GM21619 (cell line): ENCODE results near the gene CDKN2AIPNL.
"Not testable (repeated sequence)": the region's sequence is repeated elsewhere in the genome, so short reads cannot be mapped to it uniquely, and the experiment has no call there.

ENCODE experiments used
- ATAC-seq: cut with Tn5 transposase; IDR thresholded peaks from one replicate; pipeline ENCODE4 v1.9.1; 2021; ENCODE audit not compliant: unreplicated experiment

Gene CDKN2AIPNL

DNA sequence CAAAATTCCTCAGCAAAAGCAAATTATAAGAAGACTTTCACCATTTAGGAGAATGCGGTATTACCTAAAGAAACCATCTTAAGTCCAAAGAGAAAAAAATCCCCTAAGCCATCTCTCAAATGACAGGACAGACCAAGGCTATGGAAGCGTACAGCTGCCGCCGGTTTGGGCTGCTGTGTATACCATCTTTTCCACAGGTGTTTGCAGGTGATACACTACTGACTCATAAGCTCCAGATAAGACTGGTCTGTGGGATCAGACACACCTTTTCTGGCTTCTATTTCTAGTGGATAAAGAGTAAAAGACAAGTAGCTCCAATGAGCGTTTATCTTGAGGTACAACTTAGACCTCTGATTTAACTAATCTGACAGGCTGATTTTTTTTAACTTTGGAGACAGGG lies 7.7 kb downstream of the CDKN2AIPNL start:
- ATAC-seq = no peak

DNA sequence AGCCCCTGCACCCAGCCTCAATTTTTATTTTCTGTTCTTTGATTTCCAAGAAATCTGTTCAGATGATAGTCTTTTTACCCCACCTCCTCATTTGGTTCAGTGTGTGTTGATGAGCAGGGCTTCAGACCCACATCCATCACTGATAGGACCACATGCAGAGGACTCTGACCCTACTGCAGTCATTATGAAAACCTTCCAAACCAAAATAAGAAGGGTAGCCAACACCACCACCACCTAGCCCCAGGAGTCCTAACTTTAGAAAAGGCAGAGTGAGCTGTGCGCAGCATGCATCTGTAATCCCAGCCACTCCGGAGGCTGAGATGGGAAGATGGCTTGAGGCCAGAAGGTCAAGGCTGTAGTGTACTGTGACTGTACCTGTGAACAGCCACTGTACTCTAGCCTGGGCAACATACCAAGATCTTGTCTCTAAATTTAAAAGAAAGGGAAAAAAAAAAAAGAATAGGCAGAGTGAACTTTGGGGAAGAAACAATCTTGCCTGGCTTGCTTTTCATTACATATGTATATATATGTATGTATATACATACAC lies 13.0 kb downstream of the CDKN2AIPNL start:
- ATAC-seq = no peak

DNA sequence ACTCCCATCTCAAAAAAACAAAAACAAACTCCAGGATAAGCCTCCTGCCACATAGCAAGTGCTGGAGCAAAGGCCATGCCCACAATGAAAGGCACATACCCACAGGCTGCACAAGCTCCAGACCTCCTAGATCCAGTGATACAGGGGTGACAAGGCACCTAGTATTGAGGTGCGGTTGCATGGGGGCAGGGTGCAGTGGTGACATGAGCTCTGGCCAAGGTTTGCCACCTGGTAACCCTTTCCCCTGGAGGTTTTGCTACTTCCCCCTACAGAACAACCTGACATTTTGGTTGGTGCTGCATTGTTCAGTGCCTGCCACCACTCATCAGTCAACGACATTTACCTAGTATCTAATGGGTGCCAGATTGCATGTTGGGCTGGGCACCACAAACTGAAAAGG lies 14.5 kb downstream of the CDKN2AIPNL start:
- ATAC-seq = no peak

DNA sequence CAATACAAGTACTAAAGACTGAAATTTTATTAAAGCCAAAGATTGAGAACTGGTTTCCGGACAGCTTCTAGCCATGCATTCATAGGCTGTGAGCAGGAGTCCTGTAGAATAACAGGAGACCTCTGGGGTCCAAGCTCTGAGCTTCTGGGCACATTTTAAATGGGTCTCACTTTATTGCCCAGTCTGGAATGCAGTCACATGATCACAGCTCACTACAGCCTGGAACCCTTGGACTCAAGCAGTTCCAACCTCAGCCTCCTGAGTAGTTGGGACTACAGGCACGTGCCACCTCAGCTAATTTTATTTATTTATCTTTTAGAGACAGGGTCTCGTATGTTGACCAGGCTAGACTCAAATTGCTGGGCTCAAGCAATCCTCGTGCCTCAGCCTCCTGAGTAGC lies 15.4 kb downstream of the CDKN2AIPNL start:
- no peak for ATAC-seq

DNA sequence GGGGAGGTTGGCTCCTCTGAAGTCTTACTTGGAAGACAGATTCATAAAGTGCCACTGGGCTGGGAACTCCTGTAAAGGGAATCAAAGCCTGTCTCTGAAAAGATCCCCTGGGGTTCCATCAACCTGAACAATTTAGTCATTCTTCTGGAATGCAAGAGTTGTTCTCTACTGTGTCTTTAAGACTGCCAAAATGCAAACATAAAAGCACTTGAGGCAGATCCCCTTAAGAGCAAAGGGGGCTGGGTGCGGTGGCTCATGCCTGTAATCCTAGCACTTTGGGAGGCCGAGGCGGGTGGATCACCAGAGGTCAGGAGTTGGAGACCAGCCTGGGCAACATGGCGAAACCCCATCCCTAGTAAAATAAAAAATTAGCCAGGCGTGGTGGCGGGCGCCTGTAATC lies 16.7 kb downstream of the CDKN2AIPNL start:
- no peak for ATAC-seq

DNA sequence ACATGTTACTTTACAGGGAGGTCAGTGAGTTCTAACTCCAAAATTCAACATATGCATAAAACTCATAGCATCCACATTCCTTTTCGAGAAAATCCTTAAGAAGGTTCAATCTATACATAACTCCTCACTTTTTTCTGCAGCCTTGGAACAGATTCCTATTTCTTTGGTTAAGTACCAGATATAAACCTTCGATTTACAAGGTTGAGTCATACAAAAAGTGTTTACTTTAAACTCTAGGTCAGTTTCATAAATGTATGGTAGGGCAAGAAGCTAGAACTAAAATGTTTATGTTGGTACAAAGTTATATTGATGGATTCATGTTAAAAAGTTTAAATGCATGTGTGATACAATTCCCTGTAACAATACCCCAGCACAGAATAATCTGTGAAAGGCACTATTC lies 19.4 kb downstream of the CDKN2AIPNL start:
- no peak for ATAC-seq

DNA sequence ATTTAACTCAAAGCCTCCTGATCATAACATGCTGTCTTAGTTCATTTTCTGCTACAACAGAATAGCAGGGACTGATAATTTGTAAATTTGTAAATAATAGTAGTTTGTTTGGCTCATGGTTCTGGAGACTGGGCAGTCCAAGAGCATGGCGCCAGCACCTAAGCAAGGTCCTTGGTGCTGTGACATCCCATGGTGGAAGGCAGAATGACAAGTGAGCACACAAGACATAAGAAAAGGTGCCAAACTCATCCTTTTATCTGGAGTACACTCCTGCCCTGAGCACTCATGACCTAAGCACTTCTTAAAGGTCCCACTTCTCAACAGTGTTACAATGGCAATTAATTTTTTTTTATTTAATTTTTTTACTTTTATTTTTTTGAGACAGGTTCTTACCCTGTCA lies 24.2 kb downstream of the CDKN2AIPNL start:
- no peak for ATAC-seq

DNA sequence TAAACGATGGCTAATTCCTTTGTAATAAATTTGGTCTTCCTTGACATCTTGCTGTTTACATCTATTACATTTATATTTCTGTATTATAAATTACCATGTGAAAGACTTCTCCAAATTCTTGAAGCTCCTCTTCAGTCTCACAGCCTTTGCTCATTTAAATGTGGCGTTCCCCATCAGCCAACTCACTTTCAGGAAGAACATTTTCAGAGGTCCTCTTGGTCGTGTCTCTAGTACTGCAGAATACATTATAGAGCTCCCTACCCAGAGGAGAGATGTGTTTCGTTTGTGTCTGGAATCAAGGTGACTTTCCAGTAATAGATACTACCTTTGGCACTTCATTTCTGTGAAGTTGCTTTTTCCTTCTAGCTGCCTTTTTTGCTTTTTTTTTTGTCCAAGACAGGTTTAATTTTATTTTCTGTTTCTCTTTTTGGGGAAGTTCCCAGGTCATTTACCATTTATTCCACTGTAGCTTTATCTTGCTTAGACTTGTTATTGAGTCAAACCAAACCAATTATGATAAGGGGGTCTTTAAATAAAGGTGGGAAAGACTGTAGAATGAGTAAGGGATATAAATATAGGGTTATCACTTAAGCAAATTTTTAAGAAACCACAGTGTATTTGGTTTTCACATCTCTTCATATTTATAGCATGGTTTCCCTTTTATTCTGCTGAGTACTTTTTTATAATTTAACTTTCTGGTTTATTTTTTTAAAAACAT lies 27.5 kb downstream of the CDKN2AIPNL start:
- no peak for ATAC-seq

DNA sequence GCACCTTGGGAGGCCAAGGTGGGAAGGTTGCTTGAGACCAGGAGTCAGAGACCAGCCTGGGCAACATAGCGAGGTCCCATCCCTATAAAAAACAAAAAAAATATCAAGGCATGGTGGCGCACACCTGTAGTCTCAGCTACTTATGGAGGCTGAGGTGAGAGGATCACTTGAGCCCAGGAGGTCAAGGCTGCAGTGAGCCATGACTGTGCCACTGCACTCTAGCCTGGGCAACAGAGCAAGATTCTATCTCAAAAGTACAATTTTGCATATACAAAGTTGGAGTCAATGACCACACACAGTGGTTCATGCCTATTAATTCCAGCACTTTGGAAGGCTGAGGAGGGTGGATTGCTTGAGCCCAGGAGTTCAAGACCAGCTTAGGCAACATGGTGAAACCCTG lies 29.5 kb downstream of the CDKN2AIPNL start:
- ATAC-seq = not testable (repeated sequence)

DNA sequence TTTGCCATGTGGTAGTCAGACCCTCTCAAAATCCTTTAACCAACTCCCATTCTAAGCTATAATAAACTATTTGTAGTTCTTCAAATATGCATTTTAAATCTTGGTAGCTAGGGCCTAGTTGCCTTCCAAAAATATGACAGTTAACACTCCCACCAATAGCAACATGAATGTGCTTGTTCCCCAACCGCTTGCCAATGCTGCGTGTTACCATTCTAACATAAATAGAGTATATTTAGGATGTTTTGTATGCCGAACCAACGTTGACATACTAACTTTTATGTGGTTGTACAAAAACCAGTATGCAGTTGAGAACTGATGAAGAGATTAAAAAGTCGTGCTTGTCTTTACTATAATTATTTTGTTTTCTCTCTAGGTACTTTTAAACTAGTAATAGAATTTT lies 31.3 kb downstream of the CDKN2AIPNL start:
- ATAC-seq = no peak

DNA sequence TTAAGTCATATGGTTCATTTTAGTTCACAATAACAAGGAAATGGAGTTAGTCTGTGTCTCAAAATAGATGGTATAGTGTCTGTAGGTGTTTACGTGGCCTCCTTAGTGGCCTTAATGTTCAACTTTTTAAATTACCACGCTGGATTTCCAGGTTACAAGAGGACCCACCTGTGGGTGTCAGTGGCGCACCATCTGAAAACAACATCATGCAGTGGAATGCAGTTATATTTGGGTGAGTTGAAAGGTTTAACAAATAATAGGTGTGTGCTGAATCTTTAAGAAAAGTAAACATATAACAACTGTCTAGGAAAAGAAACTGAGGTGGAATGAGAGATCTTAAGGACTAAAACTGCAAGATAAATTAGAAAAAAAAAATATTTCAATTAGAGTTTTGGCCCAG lies 37.4 kb downstream of the CDKN2AIPNL start:
- no peak for ATAC-seq

DNA sequence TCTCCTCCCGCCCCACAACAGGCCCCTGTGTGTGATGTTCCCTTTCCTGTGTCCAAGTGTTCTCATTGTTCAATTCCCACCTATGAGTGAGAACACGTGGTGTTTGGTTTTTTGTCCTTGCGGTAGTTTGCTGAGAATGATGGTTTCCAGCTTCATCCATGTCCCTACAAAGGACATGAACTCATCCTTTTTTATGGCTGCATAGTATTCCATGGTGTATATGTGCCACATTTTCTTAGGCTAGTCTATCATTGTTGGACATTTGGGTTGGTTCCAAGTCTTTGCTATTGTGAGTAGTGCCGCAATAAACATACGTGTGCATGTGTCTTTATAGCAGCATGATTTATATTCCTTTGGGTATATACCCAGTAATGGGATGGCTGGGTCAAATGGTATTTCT lies 38.0 kb downstream of the CDKN2AIPNL start:
- not testable (repeated sequence) for ATAC-seq

DNA sequence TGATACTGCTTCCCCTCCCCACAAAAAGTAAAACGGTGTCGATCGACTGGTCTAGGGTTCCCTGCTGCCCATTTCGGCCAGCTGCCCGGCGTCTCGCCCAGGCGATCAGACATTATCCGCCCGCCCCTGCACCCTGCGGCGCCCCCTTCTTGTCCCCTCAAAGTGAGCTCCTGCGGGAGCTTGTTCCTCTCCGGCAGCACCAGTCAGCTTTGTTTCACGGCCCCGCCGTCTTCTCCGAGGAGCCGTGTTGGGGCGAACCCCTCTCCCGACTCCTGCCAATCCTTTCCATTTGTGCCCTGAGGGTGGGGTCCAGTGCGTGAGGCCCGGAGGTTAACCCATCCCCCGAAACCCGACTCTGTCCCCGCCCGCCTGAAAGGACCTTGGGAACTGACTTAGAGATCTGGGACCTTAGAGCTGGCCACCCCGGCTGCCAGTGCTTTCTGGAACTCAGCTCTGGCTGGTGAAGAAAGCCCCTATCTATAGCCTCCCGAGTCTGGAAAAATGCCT lies 39.8 kb downstream of the CDKN2AIPNL start:
- ATAC-seq = no peak

DNA sequence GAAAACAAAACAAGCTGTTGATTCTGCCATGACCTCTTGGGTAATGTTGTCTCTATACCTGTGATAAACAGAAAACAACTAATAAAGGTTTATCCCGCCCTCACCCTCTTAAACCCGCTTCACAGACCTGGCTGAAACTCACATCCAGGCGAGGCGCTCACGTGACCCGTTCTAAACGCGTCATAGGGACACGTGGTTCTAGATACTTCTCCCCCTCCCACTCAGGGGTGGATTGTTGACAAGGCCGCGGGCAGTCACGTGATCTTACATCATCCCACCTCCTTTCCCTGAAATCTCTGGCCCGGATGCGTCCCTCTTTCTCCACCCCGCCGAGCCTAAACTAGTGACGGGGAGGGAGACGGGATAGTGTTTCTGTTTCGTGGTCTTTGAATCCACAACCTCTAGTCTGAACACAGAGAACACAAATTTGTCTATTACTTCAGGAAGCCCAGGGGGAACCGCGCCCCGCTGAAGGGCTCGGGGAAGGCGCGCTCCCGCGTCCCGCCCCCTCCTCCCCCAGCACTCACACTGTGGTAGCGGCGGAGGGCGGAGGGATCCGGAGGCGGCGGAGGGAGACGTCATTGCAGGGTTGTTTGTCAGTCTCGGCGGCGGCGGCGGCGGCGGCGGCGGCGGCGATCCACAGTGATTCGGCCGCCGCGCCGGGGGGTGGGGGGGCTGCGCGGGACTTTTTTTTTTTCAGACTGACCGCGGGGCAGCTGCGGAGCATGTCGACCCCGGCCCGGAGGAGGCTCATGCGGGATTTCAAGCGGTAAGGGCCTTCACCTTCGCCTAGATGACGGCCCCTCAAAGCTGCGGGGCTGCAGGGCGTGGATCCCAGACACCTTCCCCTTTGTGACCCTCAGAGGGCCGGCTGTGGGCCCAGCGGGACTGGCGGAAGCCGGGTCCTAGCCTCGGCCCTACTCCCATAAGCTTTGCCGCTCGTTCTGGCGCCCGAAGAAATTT lies 40.5 kb downstream of the CDKN2AIPNL start, which contains the start of gene UBE2B:
UBE2B (plus strand) TSS at position 699 of the 963 bp plus-strand sequence; CDS start at position 726, 27 bp downstream.
- peak; percentile 66 for ATAC-seq

DNA sequence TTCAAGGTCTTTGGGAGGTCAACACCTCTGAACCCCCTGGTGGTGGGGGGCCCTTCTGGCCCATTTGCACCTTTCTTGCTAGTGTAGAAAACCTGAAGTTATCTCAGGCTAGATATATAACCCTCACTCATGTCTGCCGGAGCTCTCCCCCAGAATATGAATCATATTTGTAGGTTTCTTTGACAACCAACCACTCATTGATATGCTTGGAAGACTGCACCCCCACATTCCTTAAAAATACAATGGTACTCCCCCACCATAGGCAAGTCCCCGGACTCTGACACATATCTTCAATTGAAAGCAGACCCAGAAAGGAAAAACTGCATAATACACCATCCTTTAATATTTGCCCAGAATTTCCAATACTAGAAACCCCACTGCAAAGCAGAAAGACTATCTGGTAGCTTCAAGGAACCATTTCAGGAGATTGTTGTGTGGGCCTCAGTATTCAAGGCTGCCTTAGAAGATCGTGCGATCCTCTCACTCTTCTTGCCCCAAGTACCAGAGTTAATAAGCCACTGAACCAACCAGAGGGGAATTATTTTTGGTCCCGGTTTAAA lies 41.3 kb downstream of the CDKN2AIPNL start:
- peak; percentile 3 for ATAC-seq

DNA sequence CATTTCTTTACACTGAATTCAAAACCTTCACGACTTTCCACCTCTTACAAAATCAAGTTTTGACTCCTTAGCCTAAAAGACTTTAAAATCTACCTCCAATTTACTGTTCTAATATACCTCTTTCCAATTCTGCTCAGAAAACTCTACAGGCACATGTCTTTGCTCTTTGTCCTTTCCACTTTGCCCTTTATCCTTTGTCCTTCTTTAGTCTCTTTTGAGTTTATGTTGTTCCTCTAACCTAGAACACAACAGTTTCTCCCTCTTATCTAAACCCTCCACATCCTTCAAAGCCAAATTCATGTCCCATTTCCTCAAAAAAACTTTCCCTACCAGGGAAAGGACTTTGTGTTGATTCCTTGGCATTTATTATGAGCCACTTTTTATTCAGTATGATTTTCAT lies 46.1 kb downstream of the CDKN2AIPNL start:
- ATAC-seq = no peak

DNA sequence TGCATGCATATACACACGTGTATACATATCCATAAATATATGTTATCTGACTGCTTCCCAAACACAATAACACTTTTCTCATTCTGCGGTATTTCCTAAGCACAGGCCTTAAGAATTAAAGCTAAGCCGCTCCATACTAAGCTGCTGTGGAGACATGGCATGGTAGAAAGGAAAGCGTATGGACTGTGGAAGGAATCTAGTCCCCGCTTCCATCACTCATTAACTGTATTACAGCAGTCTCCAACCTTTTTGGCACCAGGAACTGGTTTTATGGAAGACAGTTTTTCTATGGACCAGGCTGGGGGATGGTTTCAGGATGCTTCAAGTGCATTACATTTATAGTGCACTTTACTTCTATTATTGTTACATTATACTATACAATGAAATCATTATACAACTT lies 56.0 kb downstream of the CDKN2AIPNL start:
- ATAC-seq = no peak
